GM08714 (cell line): ENCODE data around the gene CDK2.
"Not testable (repeated sequence)": the region's sequence is repeated elsewhere in the genome, so short reads cannot be mapped to it uniquely, and the experiment has no call there.

Source experiments
- H3K4me3 ChIP-seq: fragments of 200-500 bp; sonication (Bioruptor generic); 2 replicates; pipeline ENCODE4 v1.5.1; 2014; ENCODE audit warnings: mild to moderate bottlenecking, low read length, inconsistent platforms
- ZNF274 ChIP-seq: IDR thresholded peaks from 2 replicates; pipeline ENCODE4 v1.6.1; 2012; ENCODE audit warnings: mild to moderate bottlenecking, low read depth, low read length

The CDK2 gene

DNA sequence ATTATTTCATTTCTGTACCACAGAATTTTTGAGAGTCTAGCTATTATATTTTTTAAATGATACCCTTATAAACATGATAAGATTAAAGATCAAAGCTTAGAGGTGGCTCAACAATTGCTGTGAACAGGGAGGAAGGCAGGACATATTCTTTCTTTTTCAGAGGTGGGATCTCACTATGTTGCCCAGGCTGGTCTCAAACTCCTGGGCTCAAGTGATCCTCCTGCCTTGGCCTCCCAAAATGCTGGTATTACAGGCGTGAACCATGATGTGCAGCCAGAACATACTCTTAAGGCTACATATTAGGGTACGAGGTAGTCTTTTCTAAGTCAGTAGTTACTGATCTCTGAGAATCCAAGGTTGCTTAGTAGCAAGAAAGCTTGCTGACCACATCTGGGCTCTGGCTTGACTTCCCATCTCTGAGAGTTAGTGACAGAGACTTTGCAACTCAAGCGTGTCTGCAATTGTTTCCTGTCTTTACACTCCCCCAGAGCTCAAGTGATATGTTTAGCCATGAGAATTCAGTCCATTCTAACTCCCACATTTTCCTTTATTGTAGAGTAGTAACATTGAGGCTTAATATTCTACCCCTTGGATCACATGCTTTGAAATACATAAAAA lies 15.8 kb downstream of the CDK2 start:
- TF ChIP-seq ZNF274, result no peak
- H3K4me3 ChIP-seq, result peak overlapping the region; percentile 12; the same call in 1 of the 2 replicates

DNA sequence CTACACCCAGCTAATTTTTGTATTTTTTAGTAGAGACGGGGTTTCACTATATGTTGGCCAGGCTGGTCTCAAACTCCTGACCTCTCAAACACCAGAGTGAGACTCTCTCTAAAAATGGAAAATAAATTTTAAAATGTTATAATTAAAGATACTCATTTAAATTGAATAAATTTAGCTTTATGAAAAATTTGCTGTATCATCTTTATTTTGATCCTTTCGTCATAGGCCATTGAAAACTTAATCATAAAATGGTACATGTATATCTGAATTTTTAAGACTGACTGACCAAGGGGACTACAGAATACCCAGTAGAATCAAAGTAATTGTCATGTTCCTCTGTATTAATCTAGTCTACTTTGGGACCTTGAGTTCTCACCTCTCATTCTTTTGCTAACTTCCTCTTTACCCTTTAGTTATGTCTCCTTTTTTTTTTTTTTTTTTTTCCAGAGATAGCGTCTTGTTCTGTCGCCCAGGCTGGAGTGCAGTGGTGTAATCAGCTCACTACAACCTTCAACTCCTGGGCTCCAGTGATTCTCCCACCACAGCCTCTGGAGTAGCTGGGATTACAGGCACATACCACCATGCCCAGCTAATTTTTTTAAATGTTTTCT lies 16.7 kb downstream of the CDK2 start:
- TF ChIP-seq ZNF274, result no peak
- no peak overlapping the region for H3K4me3 ChIP-seq

GRCh38 chr12:55984861-55985260 lies 18.2 kb downstream of the CDK2 start:
- TF ChIP-seq ZNF274, result no peak
- H3K4me3 ChIP-seq, result no peak overlapping the region

DNA sequence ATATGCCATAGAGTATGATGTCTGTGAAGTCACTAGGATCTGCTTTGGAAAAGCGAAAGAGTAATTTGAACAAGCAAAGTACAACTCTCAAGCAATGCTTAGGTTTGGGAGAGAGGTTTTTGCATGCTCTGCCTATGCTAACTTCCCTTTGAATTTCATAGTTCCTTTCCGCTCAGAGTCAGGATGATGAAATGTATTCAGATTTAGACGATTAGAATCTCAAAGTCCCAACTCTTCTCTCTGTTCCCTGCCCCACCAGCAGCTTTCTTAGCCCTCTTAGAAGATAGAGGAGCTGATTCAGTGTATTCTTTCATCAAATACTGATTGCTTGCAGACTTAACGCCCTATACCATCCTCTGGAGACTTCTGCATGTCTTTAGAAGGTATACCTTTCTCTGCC lies 18.7 kb downstream of the CDK2 start:
- no peak for TF ChIP-seq ZNF274
- no peak overlapping the region for H3K4me3 ChIP-seq

DNA sequence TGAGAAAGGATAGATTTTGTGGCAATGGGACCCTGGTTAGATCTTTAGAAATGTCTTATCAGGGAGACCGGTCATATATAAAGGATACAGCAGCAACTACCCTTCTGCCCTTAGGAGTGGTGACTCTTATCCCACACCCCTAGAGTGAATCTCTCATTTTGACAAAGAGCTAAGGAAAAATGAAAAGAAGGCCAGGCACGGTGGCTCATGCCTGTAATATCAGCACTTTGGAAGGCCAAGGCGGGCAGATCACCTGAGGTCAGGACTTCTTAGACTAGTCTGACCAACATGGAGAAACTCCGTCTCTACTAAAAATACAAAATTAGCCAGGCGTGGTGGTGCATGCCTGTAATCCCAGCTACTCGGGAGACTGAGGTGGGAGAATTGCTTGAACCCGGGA lies 19.3 kb downstream of the CDK2 start:
- H3K4me3 ChIP-seq, result not testable (repeated sequence)

GRCh38 chr12:55991110-55991509 lies 24.5 kb downstream of the CDK2 start:
- no peak for TF ChIP-seq ZNF274
- H3K4me3 ChIP-seq, result no peak overlapping the region

GRCh38 chr12:55993230-55993853 lies 26.7 kb downstream of the CDK2 start:
- H3K4me3 ChIP-seq, result no peak overlapping the region
- TF ChIP-seq ZNF274, result no peak

- no peak overlapping the region for H3K4me3 ChIP-seq
- no peak for TF ChIP-seq ZNF274
These were observed 28.7 kb downstream of the CDK2 start for GRCh38 chr12:55995366-55995765.

DNA sequence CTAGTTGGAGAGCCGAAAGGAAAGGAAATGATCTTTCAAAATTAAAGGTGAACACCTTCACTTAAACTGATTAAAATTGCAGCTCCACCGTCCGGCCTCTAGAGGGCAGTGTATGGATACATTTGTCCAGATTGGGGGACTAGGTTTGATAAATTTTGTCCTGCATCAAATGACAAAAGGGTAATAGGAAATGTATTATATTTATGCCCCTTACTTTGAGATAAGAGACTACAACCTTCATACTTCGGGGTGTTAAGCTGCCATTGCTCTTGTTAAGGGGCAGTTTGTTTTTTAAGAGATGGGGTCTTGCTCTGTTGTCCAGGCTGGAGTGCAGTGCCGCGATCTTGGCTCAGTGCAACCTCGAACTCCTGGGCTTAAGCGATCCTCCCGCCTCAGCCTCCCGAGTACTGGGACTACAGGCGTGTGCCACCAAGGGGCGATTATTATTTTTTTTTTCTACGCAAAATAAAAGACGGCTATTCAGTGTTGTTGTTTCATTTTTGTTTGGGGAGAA lies 29.6 kb downstream of the CDK2 start:
- no peak for TF ChIP-seq ZNF274
- peak overlapping the region; percentile 76 for H3K4me3 ChIP-seq

DNA sequence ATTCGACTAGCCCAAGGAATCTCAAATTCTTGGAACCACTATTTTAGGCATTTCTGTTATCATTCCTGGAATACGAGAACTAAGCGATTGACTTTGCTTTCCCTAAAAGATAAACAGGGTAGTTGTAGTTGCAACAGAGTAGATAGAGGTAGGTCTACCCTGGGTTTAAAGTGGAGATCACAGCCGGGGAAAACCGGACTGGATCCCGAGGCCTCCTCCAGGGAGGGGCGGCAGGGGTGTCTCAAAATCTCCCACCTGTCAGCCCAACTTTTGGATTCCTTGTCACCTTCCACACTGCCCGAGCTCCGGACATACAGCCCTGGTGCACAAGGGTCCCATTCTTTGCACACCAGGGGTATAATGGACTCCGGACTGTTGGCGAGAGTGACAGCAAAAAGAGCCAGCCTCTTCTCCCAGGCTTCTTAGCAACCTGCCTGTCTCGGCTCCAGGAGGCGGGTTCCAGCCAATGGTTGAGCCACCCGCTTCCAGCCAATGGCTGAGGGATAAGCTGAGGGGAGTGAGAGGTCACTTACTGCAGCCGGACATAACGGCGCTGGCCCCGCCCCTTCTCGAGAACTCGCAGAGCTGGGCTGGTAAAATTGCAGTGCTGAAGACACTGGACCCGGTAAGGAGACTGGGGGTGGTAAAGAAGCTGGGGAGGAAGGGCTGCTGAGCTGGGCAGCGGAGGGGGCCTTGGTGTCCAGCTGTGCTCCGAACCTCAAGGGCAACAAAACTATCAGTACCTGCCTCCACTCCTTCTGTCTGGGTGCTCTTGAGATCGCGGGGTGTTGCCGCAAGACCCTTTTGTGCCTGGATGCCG lies 30.3 kb downstream of the CDK2 start, which contains the start of gene SUOX:
Gene SUOX (plus strand): TSS at position 562 of the 820 bp plus-strand sequence. CDS start 4,946 bp downstream, outside the sequence.
- no peak for TF ChIP-seq ZNF274

GRCh38 chr12:55997535-55997859 lies 30.9 kb downstream of the CDK2 start:
- TF ChIP-seq ZNF274, result no peak
- H3K4me3 ChIP-seq, result peak overlapping the region; percentile 76

More for the DNA sequence above, 30.3 kb downstream of the CDK2 start, which contains the start of gene SUOX:
- peak within 1 kb of the TSS; percentile 76 for H3K4me3 ChIP-seq

DNA sequence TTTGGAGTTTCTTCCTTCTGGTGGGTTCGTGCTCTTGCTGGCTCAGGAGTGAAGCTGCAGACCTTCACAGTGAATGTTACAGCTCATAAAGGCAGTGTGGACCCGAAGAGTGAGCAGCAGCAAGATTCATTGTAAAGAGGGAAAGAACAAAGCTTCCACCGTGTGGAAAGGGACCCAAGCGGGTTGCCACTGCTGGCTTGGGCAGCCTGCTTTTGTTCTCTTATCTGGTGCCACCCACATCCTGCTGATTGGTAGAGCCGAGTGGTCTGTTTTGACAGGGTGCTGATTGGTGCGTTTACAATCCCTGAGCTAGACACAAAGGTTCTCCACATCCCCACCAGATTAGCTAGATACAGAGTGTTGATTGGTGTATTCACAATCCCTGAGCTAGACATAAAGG lies 32.9 kb downstream of the CDK2 start:
- H3K4me3 ChIP-seq, result not testable (repeated sequence)

GRCh38 chr12:55999999-56000540 lies 33.4 kb downstream of the CDK2 start:
- not testable (repeated sequence) for H3K4me3 ChIP-seq

DNA sequence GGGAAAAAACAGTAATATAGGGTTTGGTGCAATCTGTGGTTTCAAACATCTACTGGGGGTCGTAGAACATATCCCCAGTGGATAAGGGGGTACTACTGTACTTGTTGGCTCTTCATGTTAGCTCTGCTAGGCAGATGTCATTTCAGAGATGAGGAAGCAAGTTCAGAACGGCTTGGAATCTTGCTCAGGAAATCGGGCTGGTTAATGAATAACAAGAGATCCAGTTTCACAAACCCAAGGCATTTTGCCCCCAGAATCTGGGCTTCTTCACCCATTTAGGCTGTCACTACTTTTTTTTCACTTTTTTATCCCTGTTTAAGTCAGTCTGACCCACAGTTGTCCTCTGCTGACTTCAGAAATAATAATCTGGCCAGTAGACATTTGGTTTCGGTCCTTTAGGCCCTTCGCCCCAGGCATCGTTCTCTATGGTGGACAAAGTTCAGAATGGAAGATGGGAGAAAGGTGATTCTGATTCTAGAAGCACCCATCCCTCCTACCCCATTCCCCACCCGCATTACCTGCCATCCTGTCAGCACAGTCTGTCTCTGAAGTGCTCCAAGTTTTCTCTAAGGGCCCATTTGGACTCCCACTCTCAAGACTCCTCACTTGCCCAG lies 35.0 kb downstream of the CDK2 start:
- H3K4me3 ChIP-seq, result no peak overlapping the region
- TF ChIP-seq ZNF274, result no peak

DNA sequence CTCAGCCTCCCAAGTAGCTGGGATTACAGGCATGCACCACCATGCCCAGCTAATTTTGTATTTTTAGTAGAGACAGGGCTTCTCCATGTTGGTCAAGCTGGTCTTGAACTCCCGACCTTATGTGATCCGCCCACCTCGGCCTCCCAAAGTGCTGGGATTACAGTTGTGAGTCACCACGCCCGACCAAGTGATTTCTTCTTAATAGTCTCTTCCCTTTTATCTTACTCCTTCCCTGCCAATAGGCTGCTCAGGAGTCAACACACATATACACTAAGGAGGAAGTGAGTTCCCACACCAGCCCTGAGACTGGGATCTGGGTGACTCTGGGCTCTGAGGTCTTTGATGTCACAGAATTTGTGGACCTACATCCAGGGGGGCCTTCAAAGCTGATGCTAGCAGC lies 36.7 kb downstream of the CDK2 start:
- H3K4me3 ChIP-seq, result not testable (repeated sequence)
